Measurements from ENCODE around the gene SBSN. TPM values are rescaled to one million over a fixed set of nuclear protein-coding genes. Genes with fewer than 3 reads are reported as not detected.

SBSN gene
- total RNA-seq, 4 donors from 2014 or later: 1,839 to 3,070 (median 2,379) TPM

GRCh38 chr19:35487656-35488182 is 40.4 kb downstream of the SBSN start:
- DNase-seq (ENCODE audit: low spot score in 2 of 2): no peak
- 93% methylated on average over 10 of the region's 10 CpGs for WGBS, 2 donors
- intact Hi-C loops (cut with DNase I; ENCODE audit: low total_unique reads): no loop called here
- TF ChIP-seq POLR2A (IDR thresholded peaks at IDR 0.05): no peak
- TF ChIP-seq CTCF (IDR thresholded peaks at IDR 0.05): no peak
- H3K4me3 ChIP-seq (ENCODE audit: low read depth, poor library complexity, severe bottlenecking): no peak overlapping the region

GRCh38 chr19:35486268-35486708 is 41.8 kb downstream of the SBSN start:
- WGBS, 2 donors: 86 to 89% methylated on average over 3 of the region's 3 CpGs

GRCh38 chr19:35484252-35485036 is 43.7 kb downstream of the SBSN start:
- WGBS, 2 donors: 58 to 62% methylated on average over 7 of the region's 7 CpGs
- intact Hi-C loops (cut with DNase I; ENCODE audit: low total_unique reads): no loop called here
- no peak for DNase-seq (ENCODE audit: low spot score in 2 of 2)
- H3K4me3 ChIP-seq (ENCODE audit: low read depth, poor library complexity, severe bottlenecking): no peak overlapping the region
- no peak for TF ChIP-seq POLR2A (IDR thresholded peaks at IDR 0.05)
- no peak for TF ChIP-seq CTCF (IDR thresholded peaks at IDR 0.05)

More at GRCh38 chr19:35486268-35486708, 41.8 kb downstream of the SBSN start:
- no peak for DNase-seq (ENCODE audit: low spot score in 2 of 2)
- no peak overlapping the region for H3K4me3 ChIP-seq (ENCODE audit: low read depth, poor library complexity, severe bottlenecking)
- TF ChIP-seq POLR2A (IDR thresholded peaks at IDR 0.05) (no peak), CTCF (IDR thresholded peaks at IDR 0.05) (no peak)
- intact Hi-C loops (cut with DNase I; ENCODE audit: low total_unique reads): no loop called here

GRCh38 chr19:35483089-35483488 is 45.0 kb downstream of the SBSN start:
- intact Hi-C loops (cut with DNase I; ENCODE audit: low total_unique reads): no loop called here
- TF ChIP-seq POLR2A (IDR thresholded peaks at IDR 0.05): no peak
- TF ChIP-seq CTCF (IDR thresholded peaks at IDR 0.05): no peak
- no peak for DNase-seq (ENCODE audit: low spot score in 2 of 2)
- WGBS, 2 donors: 74 to 76% methylated on average over 5 of the region's 5 CpGs
- H3K4me3 ChIP-seq (ENCODE audit: low read depth, poor library complexity, severe bottlenecking): no peak overlapping the region

- DNase-seq (ENCODE audit: low spot score in 2 of 2): no peak
- no peak for TF ChIP-seq CTCF (IDR thresholded peaks at IDR 0.05)
- no peak for TF ChIP-seq POLR2A (IDR thresholded peaks at IDR 0.05)
- no peak overlapping the region for H3K4me3 ChIP-seq (ENCODE audit: low read depth, poor library complexity, severe bottlenecking)
- intact Hi-C loops (cut with DNase I; ENCODE audit: low total_unique reads): no loop called here
- WGBS, 2 donors: 48 to 67% methylated on average over 21 of the region's 21 CpGs
Measured at GRCh38 chr19:35478794-35479677, 49.1 kb downstream of the SBSN start.

Data from lower leg skin (tissue), 4 donors.